ENCODE results near the gene SLC30A3.
"Not testable (repeated sequence)": the region's sequence is repeated elsewhere in the genome, so short reads cannot be mapped to it uniquely, and the experiment has no call there.

The SLC30A3 gene, protein sequence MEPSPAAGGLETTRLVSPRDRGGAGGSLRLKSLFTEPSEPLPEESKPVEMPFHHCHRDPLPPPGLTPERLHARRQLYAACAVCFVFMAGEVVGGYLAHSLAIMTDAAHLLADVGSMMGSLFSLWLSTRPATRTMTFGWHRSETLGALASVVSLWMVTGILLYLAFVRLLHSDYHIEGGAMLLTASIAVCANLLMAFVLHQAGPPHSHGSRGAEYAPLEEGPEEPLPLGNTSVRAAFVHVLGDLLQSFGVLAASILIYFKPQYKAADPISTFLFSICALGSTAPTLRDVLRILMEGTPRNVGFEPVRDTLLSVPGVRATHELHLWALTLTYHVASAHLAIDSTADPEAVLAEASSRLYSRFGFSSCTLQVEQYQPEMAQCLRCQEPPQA

DNA sequence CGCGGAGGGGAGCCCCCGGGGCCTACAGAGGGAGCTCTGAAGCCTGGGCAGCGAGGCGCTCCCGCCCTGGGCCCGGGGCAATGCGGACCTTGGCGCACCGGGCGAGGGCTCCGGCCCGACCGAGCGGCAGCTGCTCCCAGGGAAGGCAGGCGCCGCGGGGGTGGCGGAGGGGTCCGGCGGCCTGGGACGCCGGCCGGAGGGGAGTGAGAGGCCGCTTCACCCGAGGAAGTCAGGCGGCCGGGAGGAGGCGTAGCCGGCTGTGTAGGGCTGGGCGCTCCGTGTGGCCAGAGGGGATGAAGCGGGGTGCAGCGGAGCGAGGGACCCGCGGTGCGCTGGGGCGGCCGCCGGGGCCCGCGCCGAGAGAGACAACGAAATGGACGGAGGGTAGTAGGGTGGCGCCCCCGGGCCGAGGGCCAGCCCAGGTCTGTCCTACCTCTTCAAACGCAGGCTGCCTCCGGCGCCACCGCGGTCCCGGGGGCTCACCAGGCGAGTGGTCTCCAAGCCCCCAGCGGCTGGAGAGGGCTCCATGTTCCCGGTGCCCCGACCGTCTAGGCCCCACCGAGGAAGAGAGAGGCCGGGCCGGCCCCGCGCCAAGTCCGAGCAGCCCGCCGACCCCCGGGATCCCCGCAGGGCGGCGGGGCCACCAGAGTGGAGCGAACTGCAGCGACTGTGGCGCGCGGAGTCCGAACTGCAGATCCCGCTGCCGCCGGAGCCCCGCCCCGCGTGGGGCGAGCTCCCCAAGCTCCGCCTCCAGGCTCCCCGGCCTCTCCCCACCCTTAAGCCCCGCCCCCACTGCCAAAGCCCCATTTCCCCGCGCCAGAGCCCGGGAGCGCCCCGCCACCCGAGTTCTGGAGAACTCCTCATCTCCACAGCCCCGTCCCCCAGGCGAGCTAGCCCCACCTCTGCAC, at the start of gene SLC30A3:
Gene SLC30A3, minus strand, starts transcription at position 669 of the 908 bp plus-strand sequence. Its CDS starts 141 bp downstream, at position 528.
- peak; percentile 72 for DNase-seq

GRCh38 chr2:27312152-27312551, 49.3 kb upstream of the SLC30A3 start:
- DNase-seq, result no peak

- DNase-seq, result no peak
These were observed 46.8 kb upstream of the SLC30A3 start for GRCh38 chr2:27309651-27310050.

GRCh38 chr2:27308359-27308881, 45.6 kb upstream of the SLC30A3 start, which contains the start of gene UCN:
UCN (minus strand) TSS chr2:27308445; CDS start chr2:27307895, 550 bp downstream.
- DNase-seq, result no peak

GRCh38 chr2:27307545-27308358, 44.9 kb upstream of the SLC30A3 start:
- no peak for DNase-seq

DNA sequence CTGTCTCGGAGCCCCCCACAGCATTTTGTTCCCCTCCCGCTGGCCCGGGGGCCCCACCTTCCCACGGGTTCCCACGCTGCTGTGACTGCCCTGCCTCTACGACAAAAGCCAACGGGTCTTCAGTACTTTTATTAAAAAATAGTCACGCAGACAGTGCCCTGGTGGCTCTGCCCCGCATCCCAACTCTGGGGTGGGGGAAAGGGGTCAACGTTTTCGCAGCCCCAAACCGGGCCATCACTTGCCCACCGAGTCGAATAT, 44.4 kb upstream of the SLC30A3 start:
- DNase-seq, result no peak

GRCh38 chr2:27306573-27307286, 43.9 kb upstream of the SLC30A3 start:
- peak; percentile 47 for DNase-seq

DNA sequence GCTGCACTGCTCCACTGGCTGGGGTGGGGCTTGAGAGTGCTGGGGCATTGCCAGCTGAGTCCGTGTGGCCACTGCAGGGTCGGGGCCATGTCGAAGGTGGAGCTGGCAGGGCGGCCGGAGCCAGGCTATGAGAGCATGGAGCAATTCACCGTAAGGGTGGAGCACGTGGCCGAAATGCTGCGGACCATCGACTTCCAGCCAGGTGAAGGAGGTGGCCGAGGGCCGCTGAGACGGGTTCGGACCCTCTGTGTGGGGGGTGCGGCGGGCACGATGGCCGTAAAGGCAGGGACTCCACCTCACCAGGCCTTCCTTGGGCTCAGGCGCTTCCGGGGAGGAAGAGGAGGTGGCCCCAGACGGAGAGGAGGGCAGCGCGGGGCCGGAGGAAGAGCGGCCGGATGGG, 43.3 kb upstream of the SLC30A3 start:
- no peak for DNase-seq

- no peak for DNase-seq
These were observed 42.7 kb upstream of the SLC30A3 start for GRCh38 chr2:27305516-27305915.

DNA sequence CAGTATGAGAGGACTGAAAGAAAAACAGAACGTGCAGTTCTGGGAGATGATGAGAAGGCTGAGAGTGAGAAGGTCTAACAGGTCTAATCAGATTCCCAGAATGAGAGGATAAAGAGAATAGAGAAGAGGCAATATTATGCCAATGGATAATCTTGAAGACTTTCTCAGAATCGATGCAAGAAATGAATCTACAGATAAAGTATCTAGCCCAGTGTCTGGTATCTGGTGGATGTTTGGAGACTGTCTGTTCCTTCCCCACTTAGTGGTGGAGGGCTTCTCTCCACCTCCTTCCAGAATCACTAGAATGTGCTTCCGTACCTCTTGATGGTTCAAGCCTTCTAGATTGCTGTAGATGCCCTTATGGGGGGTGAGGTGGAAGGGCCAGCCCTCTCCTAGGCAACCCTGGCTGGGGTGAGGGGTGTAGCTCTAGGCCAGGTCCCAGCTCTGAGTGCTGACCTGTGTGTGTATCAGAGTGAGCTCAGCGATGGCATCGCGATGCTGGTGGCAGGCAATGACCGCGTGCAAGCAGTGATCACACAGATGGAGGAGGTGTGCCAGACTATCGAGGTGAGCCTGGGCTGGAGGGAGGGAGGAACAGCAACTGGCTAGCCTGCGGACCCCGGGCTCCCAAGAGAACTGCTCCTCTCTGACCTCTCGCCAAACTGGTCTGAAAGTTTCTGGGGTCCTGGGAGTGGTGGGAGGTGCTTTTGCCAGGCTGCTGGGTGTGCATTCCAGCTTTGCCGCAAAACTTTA, 41.8 kb upstream of the SLC30A3 start:
- DNase-seq, result no peak

DNA sequence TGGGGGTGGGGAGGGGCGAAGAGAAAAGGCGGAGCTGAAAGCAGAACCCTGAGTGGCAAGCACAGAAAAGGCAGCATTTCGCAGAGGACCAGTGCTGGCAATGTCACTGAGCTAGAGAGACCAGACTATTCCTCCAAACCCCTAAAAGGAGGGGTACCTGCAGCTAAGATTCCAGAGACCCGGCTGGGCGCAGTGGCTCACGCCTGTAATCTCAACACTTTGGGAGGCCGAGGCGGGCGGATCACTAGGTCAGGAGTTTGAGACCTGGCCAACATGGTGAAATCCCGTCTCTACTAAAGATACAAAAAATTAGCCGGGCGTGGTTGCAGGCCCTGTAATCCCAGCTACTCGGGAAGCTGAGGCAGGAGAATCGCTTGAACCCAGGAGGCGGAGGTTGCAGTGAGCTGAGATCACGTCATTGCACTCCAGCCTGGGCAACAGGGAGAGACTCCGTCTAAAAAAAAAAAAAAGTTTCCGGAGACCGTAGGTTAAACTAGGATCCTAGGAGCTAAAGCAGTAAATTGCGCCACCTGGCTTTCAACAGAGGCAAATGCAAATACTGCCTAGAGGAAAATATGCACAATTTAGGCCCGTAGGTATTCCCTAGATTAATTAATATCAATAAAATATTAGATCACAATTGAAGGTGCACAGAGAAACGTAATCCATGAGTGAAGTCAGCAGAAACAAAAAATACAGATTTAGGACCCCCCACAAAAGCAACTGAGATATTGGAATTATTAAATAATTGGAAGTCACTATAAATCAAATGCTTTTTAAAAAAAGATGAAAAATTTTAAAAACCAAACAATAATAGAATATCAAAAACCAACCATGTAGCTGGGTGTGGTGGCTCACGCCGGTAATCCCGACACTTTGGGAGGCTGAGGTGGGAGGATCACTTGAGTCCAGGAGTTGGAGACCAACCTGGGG, 40.5 kb upstream of the SLC30A3 start:
- peak; percentile 47 for DNase-seq

DNA sequence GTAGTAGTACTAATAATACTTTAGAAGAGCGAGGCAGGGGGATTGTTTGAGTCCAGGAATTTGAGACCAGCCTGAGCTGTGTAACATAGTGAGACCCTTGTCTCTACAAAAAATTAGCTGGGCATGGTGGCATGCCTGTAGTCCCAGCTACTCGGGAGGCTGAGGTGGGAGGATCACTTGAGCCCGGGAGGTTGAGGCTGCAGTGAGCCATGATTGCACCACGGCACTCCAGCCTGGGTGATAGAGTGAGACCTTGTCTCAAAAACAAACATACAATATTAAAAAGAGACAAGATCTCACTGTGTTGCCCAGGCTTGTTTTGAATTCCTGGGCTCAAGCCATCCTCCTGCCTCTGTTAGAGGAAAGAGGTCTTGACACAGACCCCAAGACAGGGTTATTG, 37.8 kb upstream of the SLC30A3 start:
- not testable (repeated sequence) for DNase-seq

GRCh38 chr2:27298391-27299080, 35.7 kb upstream of the SLC30A3 start:
- DNase-seq, result no peak

DNA sequence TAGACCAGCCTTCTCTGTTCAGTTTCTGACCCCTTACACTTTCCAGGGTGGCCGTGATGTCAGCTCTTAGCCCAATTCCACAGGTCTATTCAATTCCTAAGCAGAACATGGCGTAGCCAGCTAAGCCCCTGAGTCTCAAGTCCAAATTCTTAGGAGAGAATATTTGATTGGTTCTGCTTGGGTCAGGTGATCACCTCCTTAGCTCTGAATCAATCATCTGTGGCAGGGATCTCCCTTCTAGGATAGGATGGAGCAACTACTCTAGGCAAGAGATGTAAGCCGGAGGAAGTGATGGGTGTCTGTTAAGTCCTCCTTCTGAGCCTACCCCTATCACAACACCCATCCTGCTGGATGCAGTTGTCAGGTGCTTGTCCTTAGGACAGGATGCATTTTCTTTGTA, 34.3 kb upstream of the SLC30A3 start:
- no peak for DNase-seq

GRCh38 chr2:27296481-27296880, 33.6 kb upstream of the SLC30A3 start:
- DNase-seq, result no peak

DNA sequence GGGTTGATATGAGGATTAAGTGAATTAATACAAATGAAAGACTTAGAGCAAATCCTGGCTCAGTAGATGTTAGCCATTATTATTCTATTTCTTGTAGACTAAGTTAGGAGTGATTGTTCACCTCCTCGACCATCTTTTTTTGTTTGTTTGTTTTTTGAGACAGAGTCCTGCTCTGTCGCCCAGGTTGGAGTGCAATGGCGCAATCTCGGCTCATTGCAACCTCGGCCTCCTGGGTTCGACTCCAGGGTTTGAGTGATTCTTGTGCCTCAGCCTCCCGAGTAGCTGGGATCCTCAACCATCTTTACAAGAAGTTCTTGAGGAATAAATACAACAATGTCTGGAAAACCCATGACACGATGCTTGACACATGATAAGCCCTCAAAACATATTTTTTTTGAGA, 32.1 kb upstream of the SLC30A3 start:
- no peak for DNase-seq

- no peak for DNase-seq
These were observed 29.0 kb upstream of the SLC30A3 start for GRCh38 chr2:27291865-27292264.

DNA sequence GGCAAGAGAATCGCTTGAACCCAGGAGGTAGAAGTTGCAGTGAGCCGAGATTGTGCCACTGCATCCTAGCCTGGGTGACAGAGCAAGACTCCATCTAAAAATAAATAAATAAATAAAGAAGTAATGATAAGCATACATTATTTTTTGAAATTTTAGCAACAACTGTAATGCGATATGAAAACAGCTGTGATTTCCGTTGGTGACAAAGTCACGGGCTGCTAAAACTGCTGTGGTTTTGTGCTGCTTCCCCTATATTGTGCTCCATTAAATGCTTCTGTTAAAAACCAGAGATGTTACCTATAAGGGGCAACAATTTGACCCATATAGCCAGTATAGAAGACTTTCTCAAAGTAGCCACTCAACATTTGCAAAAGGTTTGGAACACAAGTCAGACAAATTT, 27.7 kb upstream of the SLC30A3 start:
- DNase-seq, result no peak

GRCh38 chr2:27288610-27289009, 25.8 kb upstream of the SLC30A3 start:
- no peak for DNase-seq

- no peak for DNase-seq
These were observed 22.6 kb upstream of the SLC30A3 start for GRCh38 chr2:27285481-27285880.

All from activated T-cell treated with anti-CD3 and anti-CD28 coated beads, Interleukin-2, amount 50 U/mL, for 1 hour (primary cell).